Tongue (tissue), 2 donors: Measurements from ENCODE around the gene SDHB. TPM values are rescaled to one million over a fixed set of nuclear protein-coding genes. Genes with fewer than 3 reads are reported as not detected.
"Not testable (repeated sequence)": the region's sequence is repeated elsewhere in the genome, so short reads cannot be mapped to it uniquely, and the experiment has no call there.

ENCODE experiments used
- DNase-seq: peaks from one replicate; pipeline ENCODE4 v3.0.0-alpha.2; 2015
- total RNA-seq: library from RNA; depleted of rRNA; stranded (reverse); fragments of >200 nt; gene quantifications from one replicate; pipeline ENCODE4 v1.2.3, GENCODE V29; 2014

The SDHB gene
- total RNA-seq, 1 donor from 2014 or later, result 115 TPM

DNA sequence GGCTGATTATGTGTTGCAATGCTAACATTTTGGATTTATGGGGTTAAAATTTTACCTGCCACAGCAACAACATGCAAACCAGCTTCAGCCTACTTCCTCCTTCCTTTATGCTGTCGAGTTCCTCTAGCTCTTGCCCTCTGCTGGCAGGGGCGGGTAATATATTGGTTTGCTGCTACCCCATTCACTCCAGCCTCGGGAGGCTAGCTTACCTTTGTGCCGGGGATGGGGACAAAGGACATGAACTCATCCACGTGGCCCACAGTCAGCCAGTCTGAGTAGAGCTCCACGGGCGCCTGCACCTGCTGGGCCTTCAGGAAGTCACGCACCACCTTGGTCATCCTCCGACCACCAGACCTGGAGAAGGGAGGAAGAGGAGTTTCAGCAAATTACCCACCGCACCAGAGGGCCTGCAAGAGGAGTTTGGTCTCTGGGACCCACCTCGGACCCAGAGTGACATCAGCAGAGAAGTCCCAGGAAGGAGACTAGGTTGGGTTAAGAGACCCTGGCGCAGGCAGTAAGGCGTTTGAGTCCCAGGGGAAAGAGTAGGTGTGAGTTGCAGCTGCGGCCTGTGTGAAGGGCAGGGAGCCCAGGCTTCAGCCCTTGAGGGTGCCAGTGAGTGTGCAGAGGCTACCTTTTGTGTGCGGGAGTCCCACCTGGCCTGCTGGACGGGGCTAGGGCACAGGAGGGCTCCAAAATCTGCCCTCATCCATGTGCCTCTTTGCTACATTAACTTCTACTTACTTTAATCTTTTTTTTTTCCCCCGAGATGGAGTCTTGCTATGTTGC, 21.8 kb upstream of the SDHB start:
- DNase-seq, result no peak

DNA sequence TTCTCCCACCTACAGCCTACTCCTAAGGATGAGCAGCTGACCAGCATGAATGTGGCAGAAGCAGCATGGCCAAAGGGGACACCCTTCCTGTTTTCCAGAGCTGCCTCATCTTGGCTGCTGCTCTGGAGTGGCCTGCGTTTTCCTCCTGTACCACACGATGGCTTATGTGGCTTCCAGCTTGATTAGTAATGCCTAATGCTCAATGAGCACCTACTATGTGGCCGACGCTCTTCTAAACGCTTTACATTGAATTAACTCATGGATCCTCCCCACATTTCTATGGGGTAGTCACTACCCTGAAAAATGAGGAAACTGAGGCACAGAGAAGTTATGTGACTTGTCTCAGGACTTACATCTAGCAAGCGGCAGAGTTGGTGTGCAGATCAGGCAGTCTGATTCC, 18.0 kb upstream of the SDHB start:
- no peak for DNase-seq

DNA sequence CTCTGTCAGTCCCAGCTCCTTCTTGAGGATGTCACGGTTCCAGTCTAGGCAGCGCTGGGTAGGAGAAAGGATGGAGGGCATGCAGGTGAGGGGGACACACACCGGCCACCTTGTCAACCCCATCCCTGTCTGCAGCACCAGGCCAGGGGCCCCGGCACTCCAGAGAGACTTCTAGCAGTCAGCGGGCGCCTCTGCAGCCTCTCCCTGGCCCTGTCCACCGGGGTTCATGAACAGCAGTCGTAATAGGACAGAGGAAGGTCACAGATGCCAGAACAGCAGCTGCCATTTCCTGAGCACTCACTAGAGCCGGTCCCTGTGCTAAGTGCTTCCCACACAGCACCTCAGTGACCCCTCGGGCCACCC, 16.3 kb upstream of the SDHB start:
- no peak for DNase-seq

DNA sequence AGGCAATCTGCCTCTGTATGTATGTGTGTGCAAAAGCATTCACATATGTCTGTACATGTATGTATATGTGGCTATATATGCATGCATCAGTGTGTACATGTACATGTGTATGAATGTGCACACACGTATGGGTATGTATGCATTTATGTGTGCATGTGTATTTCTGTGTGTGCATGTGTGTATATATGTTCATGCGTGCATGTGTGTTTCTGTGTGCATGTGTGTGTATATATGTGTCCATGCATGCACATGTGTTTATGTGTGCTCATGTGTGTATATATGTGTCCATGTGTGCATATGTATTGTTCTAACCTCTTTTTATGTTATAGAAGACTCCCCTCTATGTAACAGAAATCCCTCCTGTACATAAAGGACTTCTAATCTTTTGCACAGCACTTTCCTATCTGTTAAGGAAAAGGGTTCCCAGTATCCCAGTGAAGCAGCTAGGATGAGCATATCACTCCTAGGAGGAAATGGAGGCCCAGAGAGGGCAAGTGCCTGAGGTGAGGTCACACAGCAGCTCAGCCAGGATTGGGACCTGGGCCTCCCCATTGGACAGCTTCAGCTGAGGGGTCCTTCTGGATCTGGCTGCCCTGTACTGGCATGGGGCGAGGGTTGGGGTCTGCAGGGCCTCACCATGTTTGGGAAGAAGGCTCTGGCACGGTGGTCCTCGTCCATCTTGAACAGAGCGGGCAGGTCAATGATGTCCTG, 15.8 kb upstream of the SDHB start:
- no peak for DNase-seq

DNA sequence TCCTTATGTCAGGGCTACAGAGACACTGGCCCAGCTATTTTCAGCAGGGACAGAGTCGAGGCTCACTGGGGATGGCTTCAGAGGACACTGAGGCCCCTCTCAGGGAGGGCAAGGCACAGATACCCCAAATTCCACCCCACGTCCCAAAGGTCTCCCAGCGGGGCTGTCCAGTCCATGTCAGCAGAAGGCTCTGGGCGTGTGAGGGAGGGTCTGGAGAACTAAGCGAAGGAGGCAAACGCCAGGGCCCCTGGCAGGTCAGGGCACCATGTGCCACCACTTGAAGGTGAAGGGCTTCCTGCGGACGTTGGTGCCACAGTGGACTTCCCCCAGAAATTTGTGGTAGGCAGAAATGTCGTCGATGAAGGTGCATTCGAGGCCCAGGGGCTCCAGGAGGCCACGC, 15.0 kb upstream of the SDHB start:
- DNase-seq, result no peak

DNA sequence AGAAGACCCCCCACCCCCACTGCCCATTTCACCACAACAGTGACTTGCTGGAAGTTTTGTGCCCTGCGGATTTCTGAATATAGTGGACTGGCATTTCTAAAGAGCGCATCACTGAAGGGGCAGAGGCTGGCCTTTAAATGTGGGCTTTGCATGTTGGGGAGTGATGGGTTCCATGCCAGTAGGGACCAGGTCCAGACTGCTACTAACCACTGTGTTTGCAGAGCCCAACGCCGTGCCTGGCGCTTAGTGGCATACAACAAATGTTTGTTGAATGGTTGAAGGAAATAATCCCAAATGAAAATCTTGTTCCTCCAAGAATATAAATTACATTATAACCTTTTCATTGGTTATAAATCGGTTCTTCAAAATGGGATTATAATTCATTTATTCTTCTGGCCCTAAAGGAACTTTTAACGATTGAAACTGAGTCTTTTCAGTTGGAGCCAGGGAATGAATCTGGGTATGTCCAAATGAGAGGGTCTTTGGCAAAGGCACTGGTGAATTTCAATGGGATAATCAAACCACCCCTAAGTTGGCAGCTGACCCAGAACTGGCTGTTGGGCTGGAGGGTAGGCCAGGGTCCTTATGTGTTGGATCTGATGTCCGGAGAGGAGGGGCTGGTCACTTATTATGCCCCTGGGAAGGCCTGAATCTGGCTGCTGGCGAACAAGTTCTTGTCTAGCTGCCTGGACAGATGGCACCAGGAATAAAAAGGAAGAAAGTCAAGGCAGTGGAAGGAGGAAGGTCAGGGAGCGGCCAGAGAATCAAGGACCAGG, 13.8 kb upstream of the SDHB start:
- no peak for DNase-seq

DNA sequence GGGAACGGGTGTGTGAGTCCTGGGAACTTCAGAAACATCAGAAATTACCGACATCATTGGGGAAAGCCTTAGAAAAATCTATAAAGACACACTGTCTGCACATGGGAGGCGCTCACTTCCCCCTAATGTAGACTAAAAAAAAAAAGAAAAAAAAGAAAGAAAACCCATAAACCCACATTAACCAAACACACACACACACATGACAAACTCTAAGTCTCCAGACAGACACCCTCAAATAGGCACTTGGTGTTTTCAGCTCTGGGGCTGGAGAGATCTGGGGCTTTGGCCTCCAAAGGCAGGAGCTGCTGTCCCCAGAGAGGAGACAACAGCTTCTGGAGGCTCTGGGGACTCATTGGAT, 13.2 kb upstream of the SDHB start:
- DNase-seq, result no peak

DNA sequence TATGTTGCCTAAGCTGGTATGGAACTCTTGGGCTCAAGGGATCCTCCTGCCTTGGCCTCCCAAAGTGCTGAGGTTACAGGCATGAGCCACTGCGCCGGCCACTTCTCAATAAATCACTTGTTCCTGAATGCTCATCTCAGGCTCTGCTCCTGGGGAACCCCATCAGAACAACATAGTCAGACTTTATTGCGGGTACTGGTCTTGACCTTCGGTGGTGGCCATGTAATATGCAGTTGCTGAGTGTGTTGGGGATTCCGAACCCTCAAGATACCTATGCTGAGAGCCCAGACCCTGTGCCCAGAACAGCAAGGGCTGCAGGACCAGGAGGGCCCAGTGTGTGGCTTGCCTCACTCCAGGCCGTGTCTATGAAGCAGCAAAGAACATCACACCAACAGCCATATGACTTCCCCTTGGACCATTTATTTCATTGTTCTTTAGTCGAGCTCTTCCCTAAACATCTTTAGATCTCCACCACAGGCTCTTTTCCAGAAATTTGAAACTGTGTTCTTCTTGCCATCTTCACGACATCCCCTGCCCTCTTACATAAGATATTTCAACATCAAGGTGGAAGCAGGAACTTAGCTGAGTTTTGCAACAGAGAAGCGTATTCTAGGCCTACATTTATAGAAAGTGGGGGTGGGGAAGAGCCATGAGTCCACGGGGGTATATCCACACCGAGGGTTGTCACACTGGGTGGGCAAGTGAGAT, 12.7 kb upstream of the SDHB start:
- DNase-seq, result no peak

DNA sequence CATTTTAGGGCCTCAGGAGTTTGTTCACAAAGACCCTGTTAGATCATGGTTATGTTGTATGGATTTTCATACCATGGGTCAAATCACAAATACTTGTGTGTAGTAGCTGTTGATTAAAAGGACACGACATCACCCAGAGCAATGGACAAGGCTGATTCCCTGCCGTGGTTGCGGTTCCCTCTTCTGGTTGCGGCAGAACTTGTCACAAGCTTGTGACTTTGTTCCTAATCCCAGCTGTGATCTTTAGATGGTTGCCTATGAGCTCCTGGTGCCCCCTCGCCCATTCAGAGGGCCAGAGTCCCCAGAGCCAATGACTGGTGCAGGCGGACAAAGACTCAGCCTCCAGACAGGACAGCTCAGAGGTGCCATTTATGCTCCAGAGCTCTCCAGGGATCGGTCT, 11.8 kb upstream of the SDHB start:
- no peak for DNase-seq

DNA sequence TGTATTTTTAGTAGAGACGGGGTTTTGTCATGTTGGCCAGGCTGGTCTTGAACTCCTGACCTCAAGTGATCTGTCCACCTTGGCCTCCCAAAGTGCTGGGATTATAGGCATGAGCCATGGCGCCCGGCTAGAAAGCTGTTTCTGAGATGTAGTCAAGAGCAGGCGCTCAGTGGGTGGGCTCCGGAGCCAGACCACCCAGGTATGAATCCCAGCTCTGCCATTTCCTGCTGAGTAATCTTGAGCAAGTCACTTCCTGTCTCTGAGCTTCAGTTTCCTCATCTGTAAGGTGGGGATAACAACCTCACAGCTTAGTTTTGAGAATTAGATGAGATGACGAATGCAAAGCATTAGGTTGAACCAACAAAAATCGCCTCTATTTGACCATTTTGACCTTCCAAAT, 8.9 kb upstream of the SDHB start:
- DNase-seq, result not testable (repeated sequence)

DNA sequence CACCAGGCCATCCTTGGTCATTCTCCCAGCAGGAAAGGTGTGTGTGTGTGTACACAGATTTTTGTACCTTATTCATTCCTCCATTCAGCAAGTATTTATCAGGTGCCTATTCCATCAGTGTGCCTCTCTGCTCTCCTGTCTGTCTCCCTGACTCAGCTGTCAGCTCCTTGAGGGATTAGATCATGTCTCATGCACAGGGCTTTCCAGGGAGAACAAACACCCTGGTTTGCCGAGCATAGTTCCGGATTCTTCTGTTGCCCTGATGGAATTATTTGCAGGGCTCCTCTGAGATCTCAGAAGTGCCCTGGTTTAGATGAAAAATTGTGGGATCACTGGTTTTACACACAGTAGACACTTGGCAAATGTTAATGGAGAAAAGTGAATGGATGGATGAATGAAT, 8.1 kb upstream of the SDHB start:
- DNase-seq, result no peak

DNA sequence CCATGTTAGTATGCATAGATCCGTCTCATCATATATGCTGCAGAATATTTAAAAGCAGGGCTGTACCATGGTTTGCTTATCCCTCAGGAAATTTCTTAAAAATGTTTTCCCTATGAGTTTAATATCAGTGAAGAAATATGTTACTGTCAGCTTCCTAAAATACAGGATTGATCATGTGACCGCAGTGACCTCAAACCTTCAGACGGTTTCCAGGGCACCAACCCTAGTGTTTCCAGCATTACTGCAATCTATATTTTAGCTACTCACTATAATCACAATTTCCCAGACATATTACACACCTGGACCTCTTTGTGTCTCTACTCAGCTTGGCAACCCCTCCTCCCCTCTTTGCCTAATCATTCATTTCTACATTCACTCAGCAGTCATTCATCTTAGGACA, 7.7 kb upstream of the SDHB start:
- DNase-seq, result no peak

DNA sequence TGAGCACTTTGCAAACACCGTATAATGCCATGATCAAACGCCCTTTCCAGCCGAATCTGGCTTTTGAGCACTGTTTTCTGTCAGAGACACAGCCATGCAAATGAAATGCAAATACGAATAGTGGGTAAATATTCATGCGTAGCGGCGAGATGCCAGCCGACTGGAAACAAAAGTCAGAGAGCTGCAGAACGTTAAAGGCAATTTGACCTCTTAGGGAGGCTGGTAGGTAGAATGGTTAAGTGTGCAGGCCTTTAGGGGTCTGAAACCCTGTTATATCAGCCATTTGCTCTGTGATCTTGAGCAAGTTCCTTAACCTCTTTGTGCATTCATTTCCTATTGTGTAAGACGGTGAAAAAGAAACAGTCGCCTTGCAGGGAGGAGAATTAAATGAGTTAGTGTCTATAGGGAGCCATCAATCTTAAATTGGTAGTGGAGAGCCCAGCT, 6.5 kb upstream of the SDHB start:
- DNase-seq, result no peak

DNA sequence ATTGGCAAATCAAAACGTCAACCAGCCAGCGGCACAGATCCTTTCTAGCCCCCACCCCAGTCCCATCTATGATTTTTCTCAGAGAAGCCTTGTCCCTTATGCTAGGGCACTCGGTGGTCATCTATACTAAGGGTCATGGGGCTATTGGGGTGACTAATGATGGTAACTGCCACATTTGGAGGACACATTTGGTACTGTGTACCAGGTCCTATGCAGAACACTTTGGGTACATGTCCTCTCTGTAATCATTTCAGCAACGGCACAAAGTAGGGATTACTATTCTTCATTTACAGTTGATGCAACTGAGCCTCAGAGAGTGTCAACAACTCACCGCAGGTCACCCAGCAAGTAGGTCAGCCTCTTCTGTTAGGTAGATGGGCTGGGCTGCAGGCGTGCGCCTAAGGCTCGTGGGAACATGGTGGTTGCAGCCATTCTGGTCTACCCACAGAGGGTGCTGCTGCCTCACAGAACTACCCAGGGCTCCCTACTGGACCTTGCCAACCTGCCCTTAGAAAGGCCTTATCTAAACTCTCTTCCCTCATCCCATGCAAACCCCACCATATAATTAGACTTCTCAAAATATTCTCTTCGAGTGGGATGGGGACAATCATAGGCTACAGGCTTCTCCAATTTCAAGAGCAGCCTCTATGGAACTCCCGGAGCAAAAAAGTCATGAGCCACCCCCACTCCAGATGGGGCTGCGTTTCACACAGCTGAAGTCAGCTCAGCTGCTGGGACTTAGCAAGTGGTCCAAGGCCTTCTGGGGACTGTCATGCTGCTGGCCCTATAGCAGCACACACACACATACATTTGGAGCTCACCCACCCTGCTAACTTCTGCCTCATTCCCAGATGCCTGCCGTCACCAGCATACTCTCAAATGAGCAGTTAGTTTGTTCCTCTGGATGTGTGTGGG, 5.8 kb upstream of the SDHB start:
- peak; percentile 95 for DNase-seq

DNA sequence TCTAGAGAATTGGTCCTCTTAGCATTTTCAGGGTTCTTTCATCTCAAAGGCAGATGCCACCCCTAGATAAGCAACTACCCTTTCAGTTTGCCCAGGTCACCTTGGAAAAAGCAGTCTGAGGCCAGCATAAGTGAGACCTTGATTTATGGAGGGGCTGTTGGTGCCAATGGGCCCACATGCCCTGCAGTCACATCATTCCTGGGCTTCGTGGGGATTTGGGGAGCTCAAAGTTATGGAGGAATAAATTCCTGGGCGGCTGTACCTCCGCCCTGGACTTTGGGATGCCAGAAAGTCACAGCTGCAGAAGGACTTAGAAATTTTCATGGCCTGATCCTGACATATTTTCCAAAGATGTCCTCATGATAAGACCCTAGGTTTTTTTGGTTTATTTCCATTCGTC, 2.7 kb upstream of the SDHB start:
- peak; percentile 32 for DNase-seq

DNA sequence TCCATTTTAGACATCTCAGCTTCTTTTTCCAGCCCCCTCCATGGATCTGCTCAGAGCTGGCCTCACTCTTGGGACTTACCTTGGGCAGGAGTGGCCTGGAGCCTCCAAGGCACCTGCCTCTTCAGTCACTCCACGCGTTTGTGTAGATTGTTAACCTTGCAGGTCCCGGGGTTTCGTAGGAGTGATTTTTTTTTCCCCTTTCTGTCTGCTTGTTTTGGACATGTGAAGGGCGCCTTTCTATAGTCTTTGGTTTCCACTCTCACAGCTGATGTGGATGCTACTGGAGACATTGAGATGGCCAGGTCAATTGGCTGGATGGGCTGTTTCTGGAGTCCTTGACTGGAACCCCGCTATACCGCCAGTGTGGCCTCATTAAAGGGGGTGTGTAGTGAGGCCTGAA, 2.0 kb upstream of the SDHB start:
- DNase-seq, result no peak

DNA sequence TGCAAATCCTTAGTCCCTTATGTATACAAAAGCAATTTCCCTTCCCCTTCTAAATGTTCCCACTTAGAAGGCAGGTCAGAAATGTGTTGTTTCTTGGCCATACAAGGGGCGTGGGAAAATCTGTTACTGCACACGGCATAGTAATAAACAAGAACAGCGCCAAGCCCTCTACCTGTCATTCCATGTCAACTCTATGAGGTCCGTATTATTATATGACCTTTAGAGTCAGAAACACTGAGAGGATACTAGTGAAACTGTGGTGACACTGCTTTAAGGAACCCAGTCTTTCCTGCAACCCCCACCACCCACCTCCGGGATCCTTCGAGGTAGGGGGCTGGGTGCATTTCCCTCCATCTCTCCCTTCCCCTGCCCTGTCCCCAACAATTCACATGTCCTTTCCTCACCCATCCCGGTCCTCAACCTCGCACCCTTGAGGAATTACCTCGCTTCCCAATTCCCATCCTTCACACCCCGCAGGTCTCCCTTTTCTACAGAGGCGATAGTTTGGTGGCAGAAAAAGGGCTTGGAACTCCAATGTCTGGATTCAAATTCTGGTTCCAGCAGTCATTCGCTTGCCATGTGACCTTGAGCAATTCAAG, 647 bp downstream of the SDHB start:
- no peak for DNase-seq

DNA sequence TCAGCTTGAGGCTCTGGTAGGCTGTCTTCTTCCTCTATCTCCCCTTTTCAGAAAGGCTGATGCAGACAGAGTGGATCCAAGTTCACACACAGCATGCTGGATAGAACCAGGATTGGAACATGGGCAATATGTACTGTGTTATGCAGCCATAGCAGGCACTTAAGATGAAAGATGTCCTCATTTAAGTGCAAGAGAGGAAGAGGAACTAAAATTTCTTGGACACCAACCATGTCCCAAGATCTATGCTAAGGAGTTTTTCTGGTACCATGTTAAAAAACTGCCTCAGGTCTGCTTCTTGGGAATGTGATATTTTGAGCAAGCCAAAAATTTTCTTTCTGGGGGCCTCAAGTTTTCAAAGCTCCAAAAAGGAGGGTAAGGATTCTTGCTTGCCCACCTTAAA, 1.2 kb downstream of the SDHB start:
- no peak for DNase-seq

DNA sequence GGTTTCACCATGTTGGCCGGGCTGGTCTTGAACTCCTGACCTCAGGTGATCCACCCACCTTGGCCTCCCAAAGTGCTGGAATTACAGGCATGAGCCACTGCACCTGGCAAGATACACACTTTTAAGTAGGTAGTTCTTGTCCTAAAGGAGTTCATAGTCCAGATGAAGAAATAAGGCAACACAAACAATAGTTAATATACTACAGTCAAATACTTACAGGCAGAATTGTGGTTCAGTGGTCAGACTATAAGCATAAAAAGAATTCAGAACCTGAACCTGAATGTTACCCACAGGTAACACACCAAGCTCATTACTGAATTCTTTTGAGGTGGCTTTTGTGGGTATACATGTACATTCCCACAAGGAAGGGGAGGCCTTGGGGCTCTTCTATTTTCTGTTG, 1.8 kb downstream of the SDHB start:
- no peak for DNase-seq

DNA sequence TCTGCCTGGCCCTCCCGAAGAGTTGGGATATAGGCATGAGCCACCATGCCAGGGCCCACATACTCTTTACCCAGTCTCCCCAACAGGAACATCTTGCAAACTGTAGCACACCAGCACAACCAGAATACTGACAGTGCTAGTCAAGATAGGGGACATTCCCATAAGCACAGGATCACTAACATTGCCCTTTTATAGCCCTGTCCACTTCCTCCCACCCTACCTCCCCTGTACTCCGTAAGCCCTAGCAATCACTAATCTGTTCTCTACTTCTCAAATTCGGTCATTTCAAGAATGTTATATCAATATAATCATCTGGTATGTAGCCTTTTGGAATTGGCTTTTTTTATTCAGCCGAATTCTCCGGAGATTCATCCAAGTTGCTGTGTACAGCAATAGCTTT, 5.9 kb downstream of the SDHB start:
- no peak for DNase-seq

DNA sequence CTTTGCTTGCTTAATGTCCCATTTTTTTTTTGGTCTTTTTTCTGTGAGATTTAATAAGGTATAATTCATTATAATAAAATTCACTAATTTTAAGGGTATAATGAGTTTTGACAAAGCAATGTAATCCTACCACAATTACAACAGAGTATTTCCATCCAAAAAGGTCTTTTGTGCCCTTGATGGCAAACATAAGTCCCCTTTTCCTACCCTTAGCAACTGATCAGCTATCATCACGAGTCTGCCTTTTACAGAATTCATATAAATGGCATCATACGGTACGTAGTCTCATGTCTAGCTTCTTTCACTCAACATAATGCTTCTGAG, 7.5 kb downstream of the SDHB start:
- DNase-seq, result no peak
